Measurements from ENCODE around the gene EPS15.

EPS15 gene

GRCh38 chr1:51359879-51360278 is 159.2 kb downstream of the EPS15 start:
- DNase-seq = no peak

- DNase-seq = no peak
Measured at GRCh38 chr1:51355382-51355781, 163.7 kb downstream of the EPS15 start.

GRCh38 chr1:51354416-51354815 is 164.7 kb downstream of the EPS15 start:
- DNase-seq = no peak

GRCh38 chr1:51351907-51352306 is 167.2 kb downstream of the EPS15 start:
- DNase-seq = no peak

- DNase-seq = no peak
Measured at GRCh38 chr1:51349862-51350261, 169.2 kb downstream of the EPS15 start.

- no peak for DNase-seq
Measured at GRCh38 chr1:51348147-51348527, 170.9 kb downstream of the EPS15 start.

GRCh38 chr1:51347398-51348146 is 171.5 kb downstream of the EPS15 start:
- no peak for DNase-seq

- DNase-seq = no peak
Measured at GRCh38 chr1:51346086-51346942, 172.8 kb downstream of the EPS15 start.

GRCh38 chr1:51345300-51345687 is 173.8 kb downstream of the EPS15 start:
- DNase-seq = no peak

GRCh38 chr1:51344602-51345299 is 174.3 kb downstream of the EPS15 start:
- no peak for DNase-seq

- no peak for DNase-seq
Measured at GRCh38 chr1:51344276-51344601, 174.8 kb downstream of the EPS15 start.

- no peak for DNase-seq
Measured at GRCh38 chr1:51343624-51344023, 175.4 kb downstream of the EPS15 start.

- no peak for DNase-seq
Measured at GRCh38 chr1:51342591-51343206, 176.4 kb downstream of the EPS15 start.

- DNase-seq = no peak
Measured at GRCh38 chr1:51341876-51342496, 177.1 kb downstream of the EPS15 start.

GRCh38 chr1:51340380-51340779 is 178.7 kb downstream of the EPS15 start:
- no peak for DNase-seq

- no peak for DNase-seq
Measured at GRCh38 chr1:51336711-51337110, 182.4 kb downstream of the EPS15 start.

GRCh38 chr1:51336004-51336403 is 183.1 kb downstream of the EPS15 start:
- DNase-seq = no peak

GRCh38 chr1:51331206-51332100 is 187.6 kb downstream of the EPS15 start:
- DNase-seq = no peak

GRCh38 chr1:51330331-51331201 is 188.5 kb downstream of the EPS15 start, which contains the start of gene TTC39A:
Gene TTC39A (minus strand): TSS chr1:51330562. CDS start chr1:51330477, 85 bp downstream.
- DNase-seq = no peak
